Measurements from ENCODE around the gene ART5.

DNA sequence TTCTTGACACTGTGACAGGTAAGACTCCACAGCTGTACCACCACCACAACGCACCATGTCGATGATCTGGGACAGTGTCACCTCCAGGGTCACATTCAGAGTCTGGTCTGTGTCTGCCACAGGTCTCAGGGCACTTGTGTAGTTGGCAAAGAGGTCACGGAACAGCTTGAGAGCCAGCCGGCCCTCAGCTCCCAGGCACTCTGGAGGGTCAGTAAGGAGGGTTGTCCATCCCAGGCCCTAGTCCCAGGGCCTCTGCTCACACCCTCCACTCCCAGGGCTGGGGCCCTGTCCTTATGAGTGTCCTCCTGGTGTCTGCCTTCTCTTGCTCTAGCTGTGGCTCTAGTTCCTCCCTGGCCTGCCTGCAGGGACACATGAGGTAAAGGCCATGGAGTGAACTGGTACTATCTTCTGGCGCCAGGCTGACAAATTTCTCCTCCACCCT, 28.0 kb upstream of the ART5 start:
- TF ChIP-seq POLR2A (IDR thresholded peaks at IDR 0.05), result no peak
- TF ChIP-seq, protein P1, sequence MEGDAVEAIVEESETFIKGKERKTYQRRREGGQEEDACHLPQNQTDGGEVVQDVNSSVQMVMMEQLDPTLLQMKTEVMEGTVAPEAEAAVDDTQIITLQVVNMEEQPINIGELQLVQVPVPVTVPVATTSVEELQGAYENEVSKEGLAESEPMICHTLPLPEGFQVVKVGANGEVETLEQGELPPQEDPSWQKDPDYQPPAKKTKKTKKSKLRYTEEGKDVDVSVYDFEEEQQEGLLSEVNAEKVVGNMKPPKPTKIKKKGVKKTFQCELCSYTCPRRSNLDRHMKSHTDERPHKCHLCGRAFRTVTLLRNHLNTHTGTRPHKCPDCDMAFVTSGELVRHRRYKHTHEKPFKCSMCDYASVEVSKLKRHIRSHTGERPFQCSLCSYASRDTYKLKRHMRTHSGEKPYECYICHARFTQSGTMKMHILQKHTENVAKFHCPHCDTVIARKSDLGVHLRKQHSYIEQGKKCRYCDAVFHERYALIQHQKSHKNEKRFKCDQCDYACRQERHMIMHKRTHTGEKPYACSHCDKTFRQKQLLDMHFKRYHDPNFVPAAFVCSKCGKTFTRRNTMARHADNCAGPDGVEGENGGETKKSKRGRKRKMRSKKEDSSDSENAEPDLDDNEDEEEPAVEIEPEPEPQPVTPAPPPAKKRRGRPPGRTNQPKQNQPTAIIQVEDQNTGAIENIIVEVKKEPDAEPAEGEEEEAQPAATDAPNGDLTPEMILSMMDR (IDR thresholded peaks at IDR 0.05), result no peak
